ENCODE measurements around the gene LDHD.

- no peak for TF ChIP-seq CTCF (IDR thresholded peaks at IDR 0.05)
- TF ChIP-seq POLR2A (IDR thresholded peaks at IDR 0.05), result no peak
Observed at GRCh38 chr16:75108792-75109731, 7.5 kb downstream of the LDHD start.
